Nephron (organoid): ENCODE measurements around the gene CEBPE.

Experiments
- H3K27ac Mint-ChIP-seq, 3 experiments: 2 replicates each; pipeline ENCODE4 v1.8.0; 2020; ENCODE audit warnings: mixed read lengths in 3 of 3, mild to moderate bottlenecking in 2 of 3, moderate library complexity in 1 of 3
- H3K27me3 Mint-ChIP-seq: 2 replicates; pipeline ENCODE4 v1.8.0; 2021; ENCODE audit warnings: low read depth, mild to moderate bottlenecking, moderate library complexity, mixed read lengths
- H3K36me3 Mint-ChIP-seq: 2 replicates; pipeline ENCODE4 v1.8.0; 2020; ENCODE audit warnings: low read depth, mixed read lengths
- H3K4me1 Mint-ChIP-seq: 2 replicates; pipeline ENCODE4 v1.8.0; 2020; ENCODE audit warnings: mixed read lengths
- H3K4me3 Mint-ChIP-seq, 3 experiments: 2 replicates each; pipeline ENCODE4 v1.8.0; 2020; ENCODE audit warnings: mild to moderate bottlenecking in 3 of 3, mixed read lengths in 3 of 3, moderate library complexity in 2 of 3
- H3K9me3 Mint-ChIP-seq: 2 replicates; pipeline ENCODE4 v1.8.0; 2020; ENCODE audit warnings: mixed read lengths
- CTCF ChIP-seq, 3 experiments: fragments of 200-600 bp; sonication (generic); IDR thresholded peaks; one replicate each; pipeline ENCODE4 v1.5.0; 2021; ENCODE audit warnings: antibody characterized with exemption in 3 of 3; ENCODE audit not compliant: unreplicated experiment in 3 of 3

Gene CEBPE

GRCh38 chr14:23163830-23164229 is 44.8 kb upstream of the CEBPE start:
- H3K36me3 Mint-ChIP-seq, result peaks cover 57% of the 10 kb centered on the region
- no peak for TF ChIP-seq CTCF (IDR thresholded peaks at IDR 0.05; ENCODE audit: unreplicated experiment in 3 of 3)
- no peak overlapping the region for H3K4me3 Mint-ChIP-seq
- H3K27ac Mint-ChIP-seq, result peak overlapping the region in 1 of 3 experiments; percentile 69
- no peaks in the 10 kb centered on the region for H3K27me3 Mint-ChIP-seq
- peaks cover 62% of the 10 kb centered on the region for H3K4me1 Mint-ChIP-seq
- no peaks in the 10 kb centered on the region for H3K9me3 Mint-ChIP-seq

- TF ChIP-seq CTCF (IDR thresholded peaks at IDR 0.05; ENCODE audit: unreplicated experiment in 3 of 3), result no peak
- no peak overlapping the region for H3K4me3 Mint-ChIP-seq
- H3K36me3 Mint-ChIP-seq, result peaks cover 64% of the 10 kb centered on the region
- peaks cover 59% of the 10 kb centered on the region for H3K4me1 Mint-ChIP-seq
- no peaks in the 10 kb centered on the region for H3K27me3 Mint-ChIP-seq
- H3K9me3 Mint-ChIP-seq, result no peaks in the 10 kb centered on the region
- H3K27ac Mint-ChIP-seq, result peak overlapping the region; percentile 61 to 74 (median 69)
Observed at GRCh38 chr14:23162800-23163199, 43.7 kb upstream of the CEBPE start.

GRCh38 chr14:23162005-23162404 is 43.0 kb upstream of the CEBPE start:
- Mint-ChIP-seq H3K36me3 (peaks cover 67% of the 10 kb centered on the region), H3K27me3 (no peaks in the 10 kb centered on the region), H3K9me3 (no peaks in the 10 kb centered on the region), H3K4me3 (no peak overlapping the region), H3K27ac (peak overlapping the region; percentile 61 to 74 (median 69)), H3K4me1 (peaks cover 59% of the 10 kb centered on the region)
- TF ChIP-seq CTCF (IDR thresholded peaks at IDR 0.05; ENCODE audit: unreplicated experiment in 3 of 3), result no peak

GRCh38 chr14:23160924-23161522 is 42.0 kb upstream of the CEBPE start:
- H3K27me3 Mint-ChIP-seq, result no peaks in the 10 kb centered on the region
- H3K36me3 Mint-ChIP-seq, result peaks cover 70% of the 10 kb centered on the region
- H3K4me3 Mint-ChIP-seq, result peak overlapping the region; percentile 30 to 60 (median 41)
- no peak for TF ChIP-seq CTCF (IDR thresholded peaks at IDR 0.05; ENCODE audit: unreplicated experiment in 3 of 3)
- peak overlapping the region; percentile 91 to 97 (median 96) for H3K27ac Mint-ChIP-seq
- H3K9me3 Mint-ChIP-seq, result no peaks in the 10 kb centered on the region
- peaks cover 60% of the 10 kb centered on the region for H3K4me1 Mint-ChIP-seq

- H3K27me3 Mint-ChIP-seq, result no peaks in the 10 kb centered on the region
Observed at GRCh38 chr14:23159532-23159931, 40.5 kb upstream of the CEBPE start.

More at GRCh38 chr14:23159532-23159931, 40.5 kb upstream of the CEBPE start:
- Mint-ChIP-seq H3K4me1 (peaks cover 66% of the 10 kb centered on the region), H3K9me3 (no peaks in the 10 kb centered on the region), H3K4me3 (peak overlapping the region; percentile 19 to 39 (median 33)), H3K27ac (peak overlapping the region; percentile 91 to 97 (median 97)), H3K36me3 (peaks cover 57% of the 10 kb centered on the region)
- TF ChIP-seq CTCF (IDR thresholded peaks at IDR 0.05; ENCODE audit: unreplicated experiment in 3 of 3), result no peak
